ENCODE measurements around the gene NTM.
"Not testable (repeated sequence)": the region's sequence is repeated elsewhere in the genome, so short reads cannot be mapped to it uniquely, and the experiment has no call there.

NTM gene

GRCh38 chr11:131370090-131370751 is at the start of gene NTM:
NTM (plus strand) TSS chr11:131370615.
- no peak for DNase-seq

DNA sequence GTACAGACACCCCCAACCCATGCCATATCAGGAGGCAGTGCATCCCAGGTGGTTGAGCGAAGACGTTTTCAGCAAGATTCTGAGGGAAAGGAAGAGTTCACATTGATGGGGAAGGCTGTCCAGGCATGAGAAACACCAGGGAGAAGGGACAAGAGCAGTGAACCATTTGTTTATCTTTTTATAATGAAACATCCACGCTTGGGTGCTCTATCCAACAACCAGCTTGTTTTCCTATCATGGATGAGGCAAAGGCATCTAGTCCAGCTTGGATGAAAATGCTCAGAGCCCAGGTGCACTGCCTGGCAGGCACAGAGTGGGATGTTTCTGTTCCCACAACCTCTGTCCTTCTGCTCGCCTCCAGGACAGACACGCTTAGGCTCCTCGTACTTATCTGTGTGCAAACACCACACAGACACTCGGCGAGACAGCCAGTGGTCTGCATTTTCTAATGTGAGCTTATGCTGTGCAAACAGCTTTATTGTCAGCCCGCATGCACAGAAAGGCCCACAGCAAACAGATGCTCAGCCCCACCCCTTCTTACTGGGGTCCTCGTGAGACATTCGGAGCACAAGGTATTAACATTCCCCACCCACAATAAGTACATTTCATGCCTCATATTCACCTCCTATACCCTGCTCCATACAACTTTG is 45.4 kb upstream of the NTM start:
- no peak for DNase-seq

GRCh38 chr11:131326829-131327228 is 43.6 kb upstream of the NTM start:
- DNase-seq: no peak

DNA sequence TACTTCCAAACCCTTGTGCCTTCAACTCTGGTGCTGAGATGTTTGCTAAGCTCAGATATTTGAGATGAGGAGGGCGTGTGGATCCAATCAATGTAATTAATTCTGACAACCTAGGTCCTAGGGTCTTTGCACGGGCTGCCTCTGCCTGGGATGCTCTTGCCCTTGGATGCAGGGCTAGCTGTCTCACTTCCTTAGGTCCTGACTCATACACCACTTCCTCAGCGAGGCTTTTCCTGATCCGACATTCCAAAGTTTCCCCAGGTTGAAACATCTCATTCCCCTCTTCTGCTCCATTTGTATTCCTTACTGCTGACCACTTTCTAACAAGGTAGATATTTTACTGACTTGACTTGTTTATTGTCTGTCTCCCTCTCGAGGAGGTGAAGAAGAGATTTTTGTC is 43.0 kb upstream of the NTM start:
- DNase-seq: no peak

- no peak for DNase-seq
Observed at GRCh38 chr11:131328843-131329242, 41.6 kb upstream of the NTM start.

DNA sequence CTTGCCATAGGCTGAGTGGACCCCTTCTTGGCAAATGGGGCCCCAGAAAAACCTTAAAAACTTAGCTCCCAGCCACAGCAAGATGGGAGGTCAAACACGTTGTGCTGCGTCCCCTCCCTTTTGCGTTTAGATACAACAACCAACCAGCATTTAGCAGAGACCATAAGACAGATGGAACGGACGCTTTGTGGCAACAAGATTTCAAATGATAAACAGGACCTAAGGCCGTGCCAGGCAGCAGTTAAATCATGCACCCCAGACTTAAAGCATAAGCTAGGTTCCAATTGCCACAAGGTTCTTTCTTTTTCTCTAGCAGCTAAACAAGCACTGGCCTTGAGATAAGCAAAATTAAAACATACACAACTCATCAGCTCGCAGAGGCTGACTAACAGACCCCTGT is 39.4 kb upstream of the NTM start:
- no peak for DNase-seq

DNA sequence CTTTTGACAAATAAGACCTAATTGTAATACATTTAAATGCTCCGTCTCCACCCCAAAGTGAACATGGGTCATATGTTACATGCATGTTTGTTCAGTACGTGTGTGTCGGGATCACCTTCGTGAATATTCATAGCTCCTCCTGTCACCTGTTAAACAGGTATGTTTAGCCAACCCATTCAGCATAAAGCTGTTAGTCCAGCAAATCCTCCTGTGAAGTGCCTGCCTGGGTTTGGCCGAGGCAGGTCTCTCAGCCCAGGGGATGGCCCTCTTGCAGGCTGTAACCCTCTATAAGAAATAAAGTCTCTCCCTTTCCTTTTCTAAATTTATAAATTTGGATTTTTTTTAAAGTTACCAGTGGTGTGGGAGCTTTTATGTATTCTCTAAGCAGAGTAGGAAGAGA is 38.9 kb upstream of the NTM start:
- DNase-seq: no peak

- DNase-seq: no peak
Observed at GRCh38 chr11:131334601-131335000, 35.8 kb upstream of the NTM start.

- DNase-seq: not testable (repeated sequence)
Observed at GRCh38 chr11:131341900-131342299, 28.5 kb upstream of the NTM start.

DNA sequence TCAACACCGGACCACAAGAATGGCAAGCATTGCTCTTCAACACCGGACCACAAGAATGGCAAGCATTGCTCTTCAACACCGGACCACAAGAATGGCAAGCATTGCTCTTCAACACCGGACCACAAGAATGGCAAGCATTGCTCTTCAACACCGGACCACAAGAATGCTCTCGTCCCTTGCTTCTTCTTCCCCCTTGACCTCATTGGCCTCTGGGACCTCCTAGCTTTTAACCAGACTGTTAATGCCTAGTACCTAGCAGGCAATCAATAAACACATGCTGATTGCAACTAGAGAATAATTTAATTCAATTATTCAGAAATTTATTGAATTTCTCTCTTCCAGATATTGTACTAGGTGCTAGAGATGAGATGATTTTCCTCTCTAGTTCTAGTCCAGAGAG is 28.0 kb upstream of the NTM start:
- not testable (repeated sequence) for DNase-seq

- DNase-seq: no peak
Observed at GRCh38 chr11:131345406-131345805, 25.0 kb upstream of the NTM start.

- DNase-seq: no peak
Observed at GRCh38 chr11:131349368-131350086, 20.9 kb upstream of the NTM start.

DNA sequence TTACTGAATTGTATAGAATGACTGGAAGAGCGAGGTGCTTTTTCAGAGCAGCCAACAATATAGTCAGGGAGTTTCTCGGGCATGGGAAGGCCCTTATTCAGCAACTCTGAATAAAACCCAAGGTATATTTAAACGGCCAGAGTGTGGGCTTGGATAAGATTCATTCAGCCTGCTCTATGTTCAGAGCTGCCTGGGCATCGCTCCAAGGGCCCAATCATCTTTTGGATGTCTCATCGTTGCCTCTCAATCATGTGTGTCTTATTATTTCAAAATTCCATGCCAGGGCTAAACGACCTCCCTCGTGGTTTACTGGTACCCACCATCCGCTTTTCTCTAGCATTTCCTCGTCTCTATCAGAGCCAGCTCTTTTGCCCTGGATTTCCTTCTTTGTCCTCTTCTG is 19.5 kb upstream of the NTM start:
- DNase-seq: no peak

DNA sequence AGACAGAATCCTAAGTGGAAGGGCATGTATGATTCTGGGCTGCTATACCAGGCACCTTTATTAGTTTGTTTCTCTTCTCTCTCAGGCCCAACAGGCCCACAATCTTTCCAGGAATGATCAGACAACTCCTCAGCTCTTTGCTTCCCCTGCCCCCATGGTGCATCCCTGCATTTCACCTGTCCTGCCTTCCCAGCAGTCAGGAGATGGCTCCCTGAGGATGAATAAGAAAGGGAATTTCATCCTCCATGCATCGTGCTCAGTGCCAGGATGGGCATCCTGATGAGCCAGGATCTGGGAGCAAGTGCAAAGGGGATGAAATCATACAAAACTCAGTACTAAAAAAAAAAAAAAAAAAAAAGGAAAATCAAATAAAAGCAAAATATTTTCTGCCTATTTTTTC is 18.6 kb upstream of the NTM start:
- no peak for DNase-seq

DNA sequence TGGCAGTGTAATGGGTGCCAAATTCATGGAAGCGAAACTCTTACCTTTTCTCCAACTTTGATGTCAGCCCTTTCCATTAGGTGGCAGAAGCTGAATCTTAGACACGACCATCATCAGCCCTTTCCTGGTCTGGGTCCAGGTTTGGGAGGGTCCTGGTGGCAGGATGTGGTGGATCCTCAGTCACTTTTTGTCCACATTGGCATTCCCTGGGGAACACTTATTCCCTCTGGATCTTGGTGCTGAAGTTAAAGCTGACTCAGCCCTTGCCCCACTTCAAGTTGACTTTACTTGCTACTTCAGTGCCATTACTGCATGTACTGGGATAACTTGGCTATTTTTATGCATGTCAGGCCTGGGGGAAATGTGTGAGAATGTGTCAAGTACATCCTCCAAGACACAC is 16.6 kb upstream of the NTM start:
- DNase-seq: no peak

- DNase-seq: no peak
Observed at GRCh38 chr11:131354251-131354701, 16.1 kb upstream of the NTM start.

GRCh38 chr11:131356206-131356605 is 14.2 kb upstream of the NTM start:
- no peak for DNase-seq

GRCh38 chr11:131365329-131365930 is 5.0 kb upstream of the NTM start:
- DNase-seq: no peak

DNA sequence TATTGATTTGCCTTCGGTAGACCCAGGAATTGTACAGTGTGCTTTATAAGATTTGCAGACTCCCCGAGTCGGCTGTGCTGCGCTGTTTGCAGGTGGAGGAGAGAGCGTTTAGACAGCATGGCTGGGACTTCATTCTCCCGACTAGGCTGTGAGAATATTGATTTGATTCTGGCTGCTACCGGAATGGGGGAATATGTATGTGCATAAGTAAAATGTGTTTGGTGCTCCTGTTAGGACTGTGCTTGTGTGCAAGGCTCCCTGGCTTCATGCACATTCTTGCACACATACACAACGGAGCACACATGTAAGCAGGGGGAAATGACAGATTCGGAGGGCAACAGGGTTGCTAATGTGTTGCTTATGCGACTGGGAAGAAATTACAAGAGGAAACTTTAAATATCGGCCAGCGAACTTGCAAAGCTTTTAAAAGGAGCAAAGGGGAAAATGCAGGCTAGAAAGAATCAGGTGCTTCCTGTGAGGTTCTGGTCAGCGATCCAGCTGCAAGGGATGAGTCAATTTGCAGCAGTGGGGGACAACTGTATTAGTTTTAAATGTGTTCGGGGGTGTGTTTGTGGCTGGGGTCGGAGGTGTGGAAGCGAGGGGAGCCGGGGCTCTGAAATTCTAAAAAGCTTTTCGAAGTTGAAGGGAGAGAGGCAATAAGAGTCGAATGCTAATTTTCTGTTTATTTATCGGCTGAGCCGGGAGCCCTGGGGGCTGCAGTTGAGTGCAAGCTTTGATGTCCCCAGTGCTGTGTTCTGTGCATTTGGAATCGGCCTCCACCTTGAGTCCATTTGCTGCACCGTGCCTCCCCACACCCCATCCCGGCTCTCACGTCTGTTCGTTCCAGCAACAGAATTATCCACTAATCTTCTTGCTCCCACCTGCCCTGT is 731 bp downstream of the NTM start:
- DNase-seq: no peak

DNA sequence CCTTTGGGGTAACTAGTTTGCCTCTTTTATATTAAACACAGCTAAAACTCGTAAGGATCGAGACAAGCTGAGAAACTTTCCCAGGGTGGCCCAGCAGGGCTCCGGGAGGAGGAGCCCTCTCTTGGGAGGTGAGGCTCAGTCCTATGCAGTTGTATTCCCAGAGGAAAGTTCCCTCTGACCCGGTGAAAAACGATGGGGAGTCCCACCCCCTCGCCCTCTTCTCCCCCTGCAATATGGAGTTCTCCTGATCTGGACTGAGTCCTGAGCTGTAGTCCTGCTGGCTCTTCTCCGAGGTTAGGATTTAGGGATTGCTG is 1.3 kb downstream of the NTM start:
- DNase-seq: no peak

DNA sequence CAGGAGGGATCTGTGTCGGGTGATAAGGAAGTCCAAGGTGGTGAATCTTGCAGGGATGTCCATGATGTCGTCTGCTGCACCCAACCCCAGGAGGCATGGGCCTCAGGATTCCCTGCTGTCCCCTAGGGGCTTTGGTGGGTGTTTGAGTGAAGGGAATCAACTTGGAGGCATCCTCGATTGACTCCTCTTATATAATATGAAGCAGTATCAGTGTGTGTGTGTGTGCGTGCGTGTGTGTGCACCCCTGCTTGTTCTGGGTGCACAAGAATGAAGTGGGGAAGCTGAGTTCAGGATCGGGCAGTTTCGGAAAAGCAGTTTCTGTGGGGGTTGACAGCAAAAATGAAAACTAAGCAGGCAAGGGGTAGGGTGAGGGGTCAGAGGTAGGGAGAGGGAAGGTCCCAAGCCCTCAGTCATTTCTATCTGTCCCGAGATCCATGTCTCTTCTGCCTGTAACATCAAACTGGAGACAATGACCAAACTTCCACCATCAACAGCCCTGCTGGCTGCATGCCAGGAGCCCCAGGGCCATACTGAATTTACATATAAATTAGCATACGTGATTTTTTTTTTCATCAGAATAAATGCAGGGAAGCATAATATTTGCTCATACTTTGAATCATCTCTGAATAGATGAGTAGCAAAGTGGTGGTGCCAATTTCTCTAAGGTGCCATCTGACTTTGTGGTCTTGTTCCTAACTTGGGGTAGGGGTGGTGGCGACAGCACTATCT is 2.0 kb downstream of the NTM start:
- no peak for DNase-seq

DNA sequence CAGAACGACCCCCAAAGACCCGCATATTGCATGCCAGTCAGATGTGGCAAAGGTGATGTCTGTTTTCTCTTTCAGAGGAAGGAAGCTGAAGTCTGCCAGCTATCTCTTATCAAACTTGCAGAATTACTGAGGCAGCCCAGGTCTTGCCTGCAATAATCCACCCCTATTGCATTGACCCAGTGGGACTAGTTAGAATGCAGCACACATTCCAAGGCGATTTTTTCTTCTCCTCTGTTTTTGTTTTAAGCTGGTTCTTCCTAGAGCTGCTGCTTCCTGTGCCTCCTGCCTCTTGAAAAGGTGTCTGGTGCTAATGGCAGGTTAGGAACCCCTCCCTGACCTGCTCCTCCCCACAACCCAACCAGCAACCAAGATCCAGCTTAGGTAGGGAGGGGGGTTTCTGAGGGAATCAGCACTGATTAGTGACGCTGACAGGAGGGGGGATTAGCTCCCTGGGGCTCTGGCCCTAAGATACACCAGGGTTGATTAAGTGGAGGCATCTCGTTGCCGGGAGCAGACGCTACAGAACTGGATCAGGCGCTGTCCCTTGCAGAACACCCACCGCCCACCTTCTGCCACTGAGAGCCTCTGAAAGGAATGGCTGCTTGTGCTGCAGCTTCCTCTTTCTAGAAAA is 2.8 kb downstream of the NTM start:
- no peak for DNase-seq
